Neural progenitor cell (in vitro differentiated cells): ENCODE data around the gene ATG13. TPM values are rescaled to one million over a fixed set of nuclear protein-coding genes. Genes with fewer than 3 reads are reported as not detected.

Source experiments
- DNase-seq: peaks from one replicate; pipeline ENCODE4 v3.0.0-alpha.2; 2016; ENCODE audit warnings: low spot score
- H2AFZ ChIP-seq: fragments of 200-600 bp; sonication (generic); replicated peaks from 2 replicates; pipeline ENCODE4 v1.6.1; 2016; ENCODE audit warnings: antibody characterized with exemption
- H3F3A ChIP-seq: fragments of 200-600 bp; sonication (generic); 2 replicates; pipeline ENCODE4 v1.6.1; 2016; ENCODE audit warnings: antibody characterized with exemption, low read depth
- H3K27ac ChIP-seq: fragments of 200-600 bp; sonication (generic); 2 replicates; pipeline ENCODE4 v1.5.1; 2016; ENCODE audit warnings: mild to moderate bottlenecking
- H3K27me3 ChIP-seq: fragments of 200-600 bp; sonication (generic); 2 replicates; pipeline ENCODE4 v1.6.1; 2016; ENCODE audit warnings: mild to moderate bottlenecking, moderate library complexity
- H3K36me3 ChIP-seq: fragments of 200-600 bp; sonication (generic); 2 replicates; pipeline ENCODE4 v1.5.1; 2016
- H3K4me1 ChIP-seq: fragments of 200-600 bp; sonication (generic); 2 replicates; pipeline ENCODE4 v1.6.1; 2016; ENCODE audit warnings: mixed run types
- H3K4me2 ChIP-seq: fragments of 200-600 bp; sonication (generic); 2 replicates; pipeline ENCODE4 v1.6.1; 2016
- H3K4me3 ChIP-seq: fragments of 200-600 bp; sonication (generic); 2 replicates; pipeline ENCODE4 v1.5.1; 2016
- H3K79me2 ChIP-seq: fragments of 200-600 bp; sonication (generic); 2 replicates; pipeline ENCODE4 v1.6.1; 2016; ENCODE audit warnings: low read depth
- H3K9ac ChIP-seq: fragments of 200-600 bp; sonication (generic); 2 replicates; pipeline ENCODE4 v1.6.1; 2016
- H3K9me3 ChIP-seq: fragments of 200-600 bp; sonication (generic); 2 replicates; pipeline ENCODE4 v1.5.1; 2016; ENCODE audit warnings: low read depth
- H4K20me1 ChIP-seq: fragments of 200-600 bp; sonication (generic); 2 replicates; pipeline ENCODE4 v1.6.1; 2016; ENCODE audit warnings: low read depth
- H3K27ac Mint-ChIP-seq: 3 replicates; pipeline ENCODE4 v1.8.0; 2021; ENCODE audit warnings: mixed read lengths
- H3K27me3 Mint-ChIP-seq: 2 replicates; pipeline ENCODE4 v1.8.0; 2022; ENCODE audit warnings: low read depth, mild to moderate bottlenecking, inconsistent platforms, moderate library complexity, mixed read lengths; ENCODE audit not compliant: insufficient read depth
- H3K36me3 Mint-ChIP-seq: 3 replicates; pipeline ENCODE4 v1.8.0; 2021; ENCODE audit warnings: mixed read lengths
- H3K4me1 Mint-ChIP-seq: 3 replicates; pipeline ENCODE4 v1.8.0; 2021; ENCODE audit warnings: mixed read lengths
- H3K4me3 Mint-ChIP-seq: 3 replicates; pipeline ENCODE4 v1.8.0; 2021; ENCODE audit warnings: mild to moderate bottlenecking, moderate library complexity, mixed read lengths
- H3K9me3 Mint-ChIP-seq: 3 replicates; pipeline ENCODE4 v1.8.0; 2020; ENCODE audit warnings: mixed read lengths
- EZH2 ChIP-seq: fragments of 200-600 bp; sonication (generic); IDR thresholded peaks from 2 replicates; pipeline ENCODE4 v1.6.1; 2017; ENCODE audit warnings: antibody characterized with exemption, mild to moderate bottlenecking, moderate library complexity
- EZH2phosphoT487 ChIP-seq: fragments of 200-600 bp; sonication (generic); IDR thresholded peaks from 2 replicates; pipeline ENCODE4 v1.6.1; 2017; ENCODE audit warnings: antibody characterized with exemption
- total RNA-seq: library from RNA; depleted of rRNA; stranded (reverse); fragments of >200 nt; gene quantifications from 2 replicates; pipeline ENCODE4 v1.2.3, GENCODE V29; 2015; ENCODE audit warnings: low replicate concordance
- TF ChIP-seq, protein P1 (sequence below): fragments of 200-600 bp; sonication (generic); IDR thresholded peaks from 2 replicates; pipeline ENCODE4 v1.5.1; 2017; ENCODE audit warnings: antibody characterized with exemption, mild to moderate bottlenecking

The ATG13 gene
- total RNA-seq, 1 donor from 2014 or later, result 75.4 TPM

DNA sequence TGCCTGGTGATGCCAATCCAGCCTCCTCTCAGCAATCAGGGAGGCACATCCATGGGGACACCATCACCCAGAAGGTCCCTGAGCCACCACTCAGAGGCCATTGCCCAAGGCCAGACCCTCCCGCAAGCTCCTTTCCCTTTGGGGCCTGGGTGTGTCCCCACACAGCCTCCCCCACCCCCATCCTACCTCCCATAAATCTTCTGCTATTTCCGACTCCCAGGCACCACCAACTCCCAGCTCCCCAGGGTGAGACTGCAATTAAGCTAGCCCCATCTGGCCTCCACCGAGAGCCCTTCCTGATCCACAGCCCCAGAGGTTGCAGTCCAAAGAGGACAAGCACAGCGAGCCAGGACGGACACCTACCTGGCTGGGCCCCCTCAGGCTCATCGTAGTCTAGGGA lies 76.7 kb downstream of the ATG13 start:
- Histone ChIP-seq H3K27me3 (no peaks in the 10 kb centered on the region), H3F3A (no peaks in the 10 kb centered on the region), H3K9me3 (no peaks in the 10 kb centered on the region), H3K4me2 (no peak overlapping the region), H3K4me3 (no peak overlapping the region), H3K79me2 (peaks cover 5% of the 10 kb centered on the region), H3K36me3 (no peaks in the 10 kb centered on the region), H3K4me1 (no peaks in the 10 kb centered on the region), H3K9ac (no peak overlapping the region), H3K27ac (no peak overlapping the region), H4K20me1 (no peaks in the 10 kb centered on the region), H2AFZ (no peak overlapping the region)
- TF ChIP-seq, protein P1, sequence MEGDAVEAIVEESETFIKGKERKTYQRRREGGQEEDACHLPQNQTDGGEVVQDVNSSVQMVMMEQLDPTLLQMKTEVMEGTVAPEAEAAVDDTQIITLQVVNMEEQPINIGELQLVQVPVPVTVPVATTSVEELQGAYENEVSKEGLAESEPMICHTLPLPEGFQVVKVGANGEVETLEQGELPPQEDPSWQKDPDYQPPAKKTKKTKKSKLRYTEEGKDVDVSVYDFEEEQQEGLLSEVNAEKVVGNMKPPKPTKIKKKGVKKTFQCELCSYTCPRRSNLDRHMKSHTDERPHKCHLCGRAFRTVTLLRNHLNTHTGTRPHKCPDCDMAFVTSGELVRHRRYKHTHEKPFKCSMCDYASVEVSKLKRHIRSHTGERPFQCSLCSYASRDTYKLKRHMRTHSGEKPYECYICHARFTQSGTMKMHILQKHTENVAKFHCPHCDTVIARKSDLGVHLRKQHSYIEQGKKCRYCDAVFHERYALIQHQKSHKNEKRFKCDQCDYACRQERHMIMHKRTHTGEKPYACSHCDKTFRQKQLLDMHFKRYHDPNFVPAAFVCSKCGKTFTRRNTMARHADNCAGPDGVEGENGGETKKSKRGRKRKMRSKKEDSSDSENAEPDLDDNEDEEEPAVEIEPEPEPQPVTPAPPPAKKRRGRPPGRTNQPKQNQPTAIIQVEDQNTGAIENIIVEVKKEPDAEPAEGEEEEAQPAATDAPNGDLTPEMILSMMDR, result no peak
- no peak for TF ChIP-seq EZH2
- TF ChIP-seq EZH2phosphoT487, result no peak
- peak overlapping the region; percentile 89 for H3K27ac Mint-ChIP-seq
- no peaks in the 10 kb centered on the region for H3K9me3 Mint-ChIP-seq
- H3K27me3 Mint-ChIP-seq, result peaks cover 3% of the 10 kb centered on the region
- peaks cover 21% of the 10 kb centered on the region for H3K4me1 Mint-ChIP-seq
- H3K36me3 Mint-ChIP-seq, result peaks cover 5% of the 10 kb centered on the region
- no peak overlapping the region for H3K4me3 Mint-ChIP-seq
- DNase-seq, result no peak

DNA sequence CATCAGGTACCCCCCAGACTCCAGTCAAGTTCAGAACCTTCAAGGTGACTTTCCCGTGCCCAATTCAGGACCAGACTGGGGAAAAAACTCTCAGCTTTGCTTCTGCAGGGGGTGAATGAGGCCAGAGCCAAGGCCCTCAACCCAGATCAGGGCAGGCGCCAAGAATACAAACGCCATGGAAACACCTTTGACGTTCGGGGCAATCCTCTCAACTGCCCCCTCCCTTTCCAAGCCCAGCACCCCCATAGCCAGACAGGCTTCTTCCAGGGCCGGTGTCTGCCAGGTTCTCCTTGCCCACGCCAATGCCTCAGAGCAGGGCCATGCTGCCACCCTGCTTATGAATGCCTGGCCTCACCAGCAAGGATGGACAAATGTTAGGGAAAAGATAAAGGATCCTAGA lies 77.3 kb downstream of the ATG13 start:
- H3F3A ChIP-seq, result peaks cover under 1% of the 10 kb centered on the region
- Mint-ChIP-seq H3K4me3 (no peak overlapping the region), H3K27ac (no peak overlapping the region), H3K27me3 (peaks cover 3% of the 10 kb centered on the region), H3K36me3 (peaks cover 4% of the 10 kb centered on the region), H3K4me1 (peaks cover 23% of the 10 kb centered on the region), H3K9me3 (no peaks in the 10 kb centered on the region)
- H3K9ac ChIP-seq, result no peak overlapping the region
- H3K36me3 ChIP-seq, result no peaks in the 10 kb centered on the region
- H3K9me3 ChIP-seq, result no peaks in the 10 kb centered on the region
- no peaks in the 10 kb centered on the region for H3K27me3 ChIP-seq
- H3K4me3 ChIP-seq, result no peak overlapping the region
- TF ChIP-seq EZH2, result no peak
- no peak for TF ChIP-seq EZH2phosphoT487
- TF ChIP-seq, protein P1, result no peak
- no peaks in the 10 kb centered on the region for H3K4me1 ChIP-seq
- H3K4me2 ChIP-seq, result no peak overlapping the region
- DNase-seq, result no peak
- H4K20me1 ChIP-seq, result no peaks in the 10 kb centered on the region
- no peak overlapping the region for H2AFZ ChIP-seq
- peaks cover 11% of the 10 kb centered on the region for H3K79me2 ChIP-seq
- H3K27ac ChIP-seq, result no peak overlapping the region

DNA sequence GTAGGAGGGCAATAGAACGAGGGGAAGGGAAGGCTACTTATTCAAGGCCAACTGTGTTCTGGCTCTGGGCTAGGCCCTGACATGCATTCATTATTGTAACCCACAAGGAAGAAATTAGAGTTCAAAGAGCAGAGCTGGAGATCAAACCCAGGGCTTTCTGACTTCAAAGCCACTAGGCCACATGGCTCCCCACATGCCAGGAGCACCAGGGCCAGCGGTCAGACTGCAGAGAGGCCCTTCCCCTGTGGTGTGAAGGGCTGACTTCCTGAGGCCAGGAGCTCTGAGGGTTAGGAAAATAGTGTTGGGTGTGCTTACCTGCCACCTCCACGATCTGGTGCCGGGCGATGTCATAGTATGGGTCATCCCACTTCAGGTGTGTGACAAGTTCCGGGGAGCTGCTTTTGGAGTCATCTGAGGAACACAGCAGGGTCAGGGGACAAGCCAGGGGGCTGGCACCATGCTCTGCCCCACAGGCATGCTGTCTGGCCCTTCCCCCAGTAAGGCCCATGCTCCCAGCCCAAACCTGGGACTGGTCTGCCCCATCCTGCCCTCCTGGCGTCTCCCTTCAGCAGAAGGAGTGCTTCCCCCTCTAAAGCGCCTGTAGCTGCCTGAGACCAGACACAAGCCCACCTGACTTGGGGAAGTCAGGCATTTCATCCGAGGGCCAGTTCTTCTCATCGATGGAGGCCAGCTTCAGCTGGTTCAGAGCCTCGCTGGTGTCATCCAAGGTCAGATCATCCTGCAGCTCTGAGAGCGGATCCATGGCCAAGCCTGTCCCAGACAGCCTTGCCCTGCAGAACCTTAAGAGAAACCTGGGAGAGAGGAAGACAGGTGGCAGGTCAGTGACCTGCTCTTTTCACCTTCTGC lies 78.2 kb downstream of the ATG13 start:
- no peaks in the 10 kb centered on the region for H4K20me1 ChIP-seq
- H2AFZ ChIP-seq, result no peak overlapping the region
- H3K4me3 ChIP-seq, result no peak overlapping the region
- H3K9me3 ChIP-seq, result no peaks in the 10 kb centered on the region
- H3K36me3 ChIP-seq, result no peaks in the 10 kb centered on the region
- H3K4me2 ChIP-seq, result no peak overlapping the region
- H3K4me1 ChIP-seq, result no peaks in the 10 kb centered on the region
- no peaks in the 10 kb centered on the region for H3K27me3 ChIP-seq
- H3K36me3 Mint-ChIP-seq, result peaks cover 2% of the 10 kb centered on the region
- no peak overlapping the region for H3K9ac ChIP-seq
- H3K27ac Mint-ChIP-seq, result no peak overlapping the region
- peaks cover 26% of the 10 kb centered on the region for H3K4me1 Mint-ChIP-seq
- no peaks in the 10 kb centered on the region for H3K9me3 Mint-ChIP-seq
- H3K27me3 Mint-ChIP-seq, result peaks cover 7% of the 10 kb centered on the region
- no peak overlapping the region for H3K27ac ChIP-seq
- H3K79me2 ChIP-seq, result peaks cover 16% of the 10 kb centered on the region
- H3F3A ChIP-seq, result peaks cover 9% of the 10 kb centered on the region
- TF ChIP-seq, protein P1, result no peak
- TF ChIP-seq EZH2phosphoT487 (no peak), EZH2 (no peak)
- H3K4me3 Mint-ChIP-seq, result no peak overlapping the region
- DNase-seq, result no peak
